K562 (cell line): ENCODE data around the gene AGPAT2. TPM values are rescaled to one million over a fixed set of nuclear protein-coding genes. Genes with fewer than 3 reads are reported as not detected.
A peak's percentile ranks its signal among the peaks of the same experiment; 100 is the strongest.

Experiments used
- ATF2 ChIP-seq: sonication (generic); formaldehyde crosslinking; IDR thresholded peaks from 2 replicates; pipeline ENCODE4 v1.8.1; 2022; ENCODE audit warnings: missing genetic modification reagents
- CBFA2T2 ChIP-seq: fragments of 450-650 bp; conservative IDR thresholded peaks from 2 replicates; pipeline ENCODE4 v1.6.1; 2017; ENCODE audit warnings: mild to moderate bottlenecking
- CBFA2T3 ChIP-seq: fragments of 450-650 bp; IDR thresholded peaks from 2 replicates; pipeline ENCODE4 v1.6.1; 2017
- CHCHD3 ChIP-seq: fragments of 250-450 bp; sonication (Bioruptor Pico); IDR thresholded peaks from 2 replicates; pipeline ENCODE4 v2.1.2; 2022; ENCODE audit warnings: mild to moderate bottlenecking
- CHD2 ChIP-seq: IDR thresholded peaks from 2 replicates; pipeline ENCODE4 v1.6.1; 2011; ENCODE audit warnings: low read depth, low read length
- ESRRA ChIP-seq: fragments of 450-650 bp; IDR thresholded peaks from 2 replicates; pipeline ENCODE4 v1.6.1; 2014; ENCODE audit warnings: low read depth, mild to moderate bottlenecking, moderate library complexity, borderline replicate concordance
- HDAC8 ChIP-seq: fragments of 450-650 bp; IDR thresholded peaks from 2 replicates; pipeline ENCODE4 v1.6.1; 2016; ENCODE audit warnings: mild to moderate bottlenecking, missing genetic modification characterization, moderate library complexity, missing compliant biosample characterization
- HOXB6 ChIP-seq: fragments of 250-450 bp; sonication (Bioruptor Pico); IDR thresholded peaks from 2 replicates; pipeline ENCODE4 v1.5.1; 2022; ENCODE audit warnings: mild to moderate bottlenecking, borderline replicate concordance
- KDM1A ChIP-seq, 2 experiments: fragments of 450-650 bp; IDR thresholded peaks; 2 replicates each; pipeline ENCODE4 v1.6.1; 2016; ENCODE audit warnings: mild to moderate bottlenecking in 2 of 2
- KDM4B ChIP-seq, 2 experiments: fragments of 450-650 bp in 1 of 2; sonication (generic) in 1 of 2; IDR thresholded peaks; 2 replicates each; pipeline ENCODE4 v1.6.1; 2016 to 2017; ENCODE audit warnings: borderline replicate concordance in 2 of 2, antibody characterized with exemption in 1 of 2, low read depth in 1 of 2, mild to moderate bottlenecking in 1 of 2
- KDM5B ChIP-seq: fragments of 200-600 bp; sonication (generic); IDR thresholded peaks from 2 replicates; pipeline ENCODE4 v1.6.1; 2012; ENCODE audit warnings: low read depth, mild to moderate bottlenecking, moderate library complexity, low read length, control low read depth, inconsistent platforms; ENCODE audit not compliant: insufficient replicate concordance
- MYBL2 ChIP-seq, 2 experiments: fragments of 450-650 bp in 1 of 2; sonication (generic) in 1 of 2; formaldehyde crosslinking in 1 of 2; IDR thresholded peaks; 2 replicates each; pipeline versions ENCODE4 v1.6.1 to v1.8.1; 2017 to 2022; ENCODE audit warnings: borderline replicate concordance in 1 of 2, inconsistent platforms in 1 of 2, low read depth in 1 of 2, mild to moderate bottlenecking in 1 of 2, missing genetic modification reagents in 1 of 2, moderate library complexity in 1 of 2
- MYNN ChIP-seq, 2 experiments: sonication (generic); formaldehyde crosslinking in 1 of 2; IDR thresholded peaks; 2 replicates each; pipeline versions ENCODE4 v1.5.0 to v1.6.1; 2016 to 2020; ENCODE audit warnings: antibody characterized with exemption in 1 of 2, missing genetic modification reagents in 1 of 2
- NR2F6 ChIP-seq: fragments of 450-650 bp; formaldehyde crosslinking; IDR thresholded peaks from 2 replicates; pipeline ENCODE4 v1.4.0; 2020; ENCODE audit warnings: mild to moderate bottlenecking
- PTBP1 ChIP-seq: fragments of 200-400 bp; formaldehyde crosslinking; IDR thresholded peaks from 2 replicates; pipeline ENCODE4 v1.6.1; 2017; ENCODE audit warnings: low read depth, low read length
- RBFOX2 ChIP-seq: fragments of 200-400 bp; formaldehyde crosslinking; IDR thresholded peaks from 2 replicates; pipeline ENCODE4 v1.6.1; 2017; ENCODE audit warnings: low read depth, mild to moderate bottlenecking, low read length, moderate library complexity
- RERE ChIP-seq: sonication (generic); formaldehyde crosslinking; IDR thresholded peaks from 2 replicates; pipeline ENCODE4 v1.8.0; 2023; ENCODE audit warnings: missing genetic modification reagents, mild to moderate bottlenecking, borderline replicate concordance
- SLC30A9 ChIP-seq: fragments of 250-450 bp; sonication (Bioruptor Pico); IDR thresholded peaks from 2 replicates; pipeline ENCODE4 v1.8.0; 2022; ENCODE audit warnings: mild to moderate bottlenecking, moderate library complexity
- TCF7L2 ChIP-seq: fragments of 150-350 bp; IDR thresholded peaks from 2 replicates; pipeline ENCODE4 v1.6.1; 2016; ENCODE audit warnings: low read depth, mild to moderate bottlenecking, low read length, moderate library complexity
- ZBTB8A ChIP-seq: fragments of 450-650 bp; IDR thresholded peaks from 2 replicates; pipeline ENCODE4 v1.6.1; 2018; ENCODE audit warnings: mild to moderate bottlenecking, moderate library complexity; ENCODE audit not compliant: partially characterized antibody
- ZC3H4 ChIP-seq: sonication (generic); formaldehyde crosslinking; IDR thresholded peaks from 2 replicates; pipeline ENCODE4 v1.9.0; 2021; ENCODE audit warnings: missing genetic modification reagents, borderline replicate concordance
- ZNF165 ChIP-seq: fragments of 250-450 bp; sonication (Bioruptor Pico); IDR thresholded peaks from 2 replicates; pipeline ENCODE4 v1.4.0; 2020; ENCODE audit warnings: borderline replicate concordance
- ZNF589 ChIP-seq: fragments of 200-800 bp; sonication (Bioruptor generic); IDR thresholded peaks from 2 replicates; pipeline ENCODE4 v1.6.1; 2016; ENCODE audit warnings: low read depth, missing genetic modification characterization, missing compliant biosample characterization
- polyA plus RNA-seq, 8 experiments: library from polyadenylated mRNA; depleted of rRNA in 4 of 8; stranded (reverse) in 5 of 8; unstranded in 3 of 8; fragments of >200 nt; fragmentation: Nextera tagmentation in 2 of 8; fragmentation: Illumina TruSeq in 1 of 8; extraction: Ambion mirVana in 2 of 8; extraction: Trizol in 1 of 8; gene quantifications; 2 replicates each; pipeline versions ENCODE4 v1.2.1 to v1.2.3, GENCODE V29; 2011 to 2014; ENCODE audit warnings: inconsistent platforms in 1 of 8, missing spikeins in 1 of 8
- total RNA-seq, 7 experiments: library from RNA; depleted of rRNA in 6 of 7; stranded (reverse); fragments of >200 nt in 6 of 7; fragmentation: Illumina TruSeq in 2 of 7; extraction: Trizol in 2 of 7; gene quantifications; 2 replicates each; pipeline versions ENCODE4 v1.2.1 to v1.2.3, GENCODE V29; 2011 to 2021; ENCODE audit warnings: low replicate concordance in 1 of 7

The AGPAT2 gene
- total and polyA plus RNA-seq, 9 of the 15 experiments (the other 6 are each of a cell fraction or from before 2014, with no cell fraction given): 0.13 to 54.5 (median 23.9) TPM

GRCh38 chr9:136674786-136675349 lies 12.4 kb downstream of the AGPAT2 start (continued):
- TF ChIP-seq RERE (CRISPR knock-in tag) (no peak), SLC30A9 (CRISPR knock-in tag) (no peak), ZBTB8A (no peak), KDM4B (IDR thresholded peaks at IDR 0.05; ENCODE audit: borderline replicate concordance in 2 of 2, low read depth in 1 of 2) (no peak), MYNN (IDR thresholded peaks at IDR 0.05) (no peak), MYNN (CRISPR knock-in tag; IDR thresholded peaks at IDR 0.05) (no peak), MYBL2 (IDR thresholded peaks at IDR 0.05; ENCODE audit: low read depth) (no peak), MYBL2 (CRISPR knock-in tag; IDR thresholded peaks at IDR 0.05; ENCODE audit: borderline replicate concordance) (no peak), HDAC8 (tag) (no peak), CHCHD3 (CRISPR knock-in tag) (no peak), CBFA2T2 (no peak), PTBP1 (no peak; the same call in 1 of the 2 replicates), CBFA2T3 (peak; percentile 5; the same call in 1 of the 2 replicates), ZNF589 (no peak), TCF7L2 (no peak), ESRRA (peak; percentile 96), ZNF165 (CRISPR knock-in tag) (no peak), KDM5B (peak; percentile 31), RBFOX2 (peak; percentile 34), HOXB6 (no peak), KDM1A (IDR thresholded peaks at IDR 0.05) (no peak), ATF2 (no peak), ZC3H4 (CRISPR knock-in tag) (no peak), CHD2 (no peak), NR2F6 (CRISPR knock-in tag) (no peak)
